ENCODE results near the gene TEAD4. TPM values are rescaled to one million over a fixed set of nuclear protein-coding genes. Genes with fewer than 3 reads are reported as not detected.

The TEAD4 gene
- total and polyA plus RNA-seq, 2 donors (not counting 1 experiment from before 2014, with no cell fraction given), result 6.3 to 14.3 TPM

- H4K20me1 ChIP-seq (ENCODE audit: control insufficient read depth, extremely low read depth, insufficient read depth, low read length), result no peaks in the 10 kb centered on the region
Measured at GRCh38 chr12:2976581-2976996, 17.4 kb downstream of the TEAD4 start.

GRCh38 chr12:2977776-2978175 lies 18.6 kb downstream of the TEAD4 start:
- Histone ChIP-seq H3K4me2 (ENCODE audit: extremely low read depth, insufficient read depth, low read length) (no peak overlapping the region), H3K36me3 (ENCODE audit: control insufficient read depth, insufficient read depth, low read length) (peaks cover 1% of the 10 kb centered on the region), H3K4me1 (ENCODE audit: control insufficient read depth, extremely low read depth, insufficient read depth, low read length) (no peaks in the 10 kb centered on the region), H3K79me2 (ENCODE audit: control insufficient read depth, insufficient read depth, low read length) (no peaks in the 10 kb centered on the region), H3K27me3 (ENCODE audit: control insufficient read depth, insufficient read depth, low read length) (no peaks in the 10 kb centered on the region), H4K20me1 (ENCODE audit: control insufficient read depth, extremely low read depth, insufficient read depth, low read length) (no peaks in the 10 kb centered on the region), H3K9ac (ENCODE audit: insufficient read depth, low read length) (no peak overlapping the region), H3K27ac (ENCODE audit: insufficient read depth, low read length) (no peak overlapping the region), H2AFZ (ENCODE audit: low read length) (no peak overlapping the region), H3K9me3 (ENCODE audit: control insufficient read depth, insufficient read depth, low read depth, low read length) (no peaks in the 10 kb centered on the region), H3K4me3 (replicated peaks in 1 of 4; ENCODE audit: control extremely low read depth in 1 of 4, insufficient read depth in 1 of 4, low read depth in 3 of 4, low read length in 4 of 4) (no peak overlapping the region)
- no peak for DNase-seq (ENCODE audit: low read depth in 2 of 2)
- TF ChIP-seq CTCF (conservative IDR thresholded peaks at IDR 0.05 in 1 of 2, IDR thresholded peaks at IDR 0.05 in 1 of 2; ENCODE audit: low read depth in 1 of 2, low read length in 2 of 2) (no peak), EZH2 (IDR thresholded peaks at IDR 0.05; ENCODE audit: low read length, missing control alignments) (no peak)

More at GRCh38 chr12:2976581-2976996, 17.4 kb downstream of the TEAD4 start:
- peak in 1 of 2 donors; percentile 16 for DNase-seq (ENCODE audit: low read depth in 2 of 2)
- H3K36me3 ChIP-seq (ENCODE audit: control insufficient read depth, insufficient read depth, low read length), result peaks cover 1% of the 10 kb centered on the region
- no peaks in the 10 kb centered on the region for H3K9me3 ChIP-seq (ENCODE audit: control insufficient read depth, insufficient read depth, low read depth, low read length)
- H3K4me2 ChIP-seq (ENCODE audit: extremely low read depth, insufficient read depth, low read length), result no peak overlapping the region
- no peaks in the 10 kb centered on the region for H3K4me1 ChIP-seq (ENCODE audit: control insufficient read depth, extremely low read depth, insufficient read depth, low read length)
- H3K4me3 ChIP-seq (replicated peaks in 1 of 4; ENCODE audit: control extremely low read depth in 1 of 4, insufficient read depth in 1 of 4, low read depth in 3 of 4, low read length in 4 of 4), result no peak overlapping the region
- H3K27me3 ChIP-seq (ENCODE audit: control insufficient read depth, insufficient read depth, low read length), result no peaks in the 10 kb centered on the region
- no peak overlapping the region for H2AFZ ChIP-seq (ENCODE audit: low read length)
- H3K79me2 ChIP-seq (ENCODE audit: control insufficient read depth, insufficient read depth, low read length), result no peaks in the 10 kb centered on the region
- no peak for TF ChIP-seq CTCF (conservative IDR thresholded peaks at IDR 0.05 in 1 of 2, IDR thresholded peaks at IDR 0.05 in 1 of 2; ENCODE audit: low read depth in 1 of 2, low read length in 2 of 2)
- TF ChIP-seq EZH2 (IDR thresholded peaks at IDR 0.05; ENCODE audit: low read length, missing control alignments), result no peak
- H3K9ac ChIP-seq (ENCODE audit: insufficient read depth, low read length), result no peak overlapping the region
- H3K27ac ChIP-seq (ENCODE audit: insufficient read depth, low read length), result no peak overlapping the region

- Histone ChIP-seq H2AFZ (ENCODE audit: low read length) (no peak overlapping the region), H3K9me3 (ENCODE audit: control insufficient read depth, insufficient read depth, low read depth, low read length) (no peaks in the 10 kb centered on the region), H3K4me2 (ENCODE audit: extremely low read depth, insufficient read depth, low read length) (no peak overlapping the region), H3K36me3 (ENCODE audit: control insufficient read depth, insufficient read depth, low read length) (peaks cover 1% of the 10 kb centered on the region), H3K4me1 (ENCODE audit: control insufficient read depth, extremely low read depth, insufficient read depth, low read length) (no peaks in the 10 kb centered on the region), H4K20me1 (ENCODE audit: control insufficient read depth, extremely low read depth, insufficient read depth, low read length) (no peaks in the 10 kb centered on the region), H3K4me3 (replicated peaks in 1 of 4; ENCODE audit: control extremely low read depth in 1 of 4, insufficient read depth in 1 of 4, low read depth in 3 of 4, low read length in 4 of 4) (no peak overlapping the region), H3K9ac (ENCODE audit: insufficient read depth, low read length) (no peak overlapping the region), H3K27me3 (ENCODE audit: control insufficient read depth, insufficient read depth, low read length) (no peaks in the 10 kb centered on the region), H3K79me2 (ENCODE audit: control insufficient read depth, insufficient read depth, low read length) (no peaks in the 10 kb centered on the region), H3K27ac (ENCODE audit: insufficient read depth, low read length) (no peak overlapping the region)
- DNase-seq (ENCODE audit: low read depth in 2 of 2), result no peak
- TF ChIP-seq EZH2 (IDR thresholded peaks at IDR 0.05; ENCODE audit: low read length, missing control alignments), result no peak
- TF ChIP-seq CTCF (conservative IDR thresholded peaks at IDR 0.05 in 1 of 2, IDR thresholded peaks at IDR 0.05 in 1 of 2; ENCODE audit: low read depth in 1 of 2, low read length in 2 of 2), result no peak
Measured at GRCh38 chr12:2979806-2980205, 20.6 kb downstream of the TEAD4 start.
